ENCODE measurements around the gene LYST.
"Not testable (repeated sequence)": the region's sequence is repeated elsewhere in the genome, so short reads cannot be mapped to it uniquely, and the experiment has no call there.

- TF ChIP-seq, protein P1, sequence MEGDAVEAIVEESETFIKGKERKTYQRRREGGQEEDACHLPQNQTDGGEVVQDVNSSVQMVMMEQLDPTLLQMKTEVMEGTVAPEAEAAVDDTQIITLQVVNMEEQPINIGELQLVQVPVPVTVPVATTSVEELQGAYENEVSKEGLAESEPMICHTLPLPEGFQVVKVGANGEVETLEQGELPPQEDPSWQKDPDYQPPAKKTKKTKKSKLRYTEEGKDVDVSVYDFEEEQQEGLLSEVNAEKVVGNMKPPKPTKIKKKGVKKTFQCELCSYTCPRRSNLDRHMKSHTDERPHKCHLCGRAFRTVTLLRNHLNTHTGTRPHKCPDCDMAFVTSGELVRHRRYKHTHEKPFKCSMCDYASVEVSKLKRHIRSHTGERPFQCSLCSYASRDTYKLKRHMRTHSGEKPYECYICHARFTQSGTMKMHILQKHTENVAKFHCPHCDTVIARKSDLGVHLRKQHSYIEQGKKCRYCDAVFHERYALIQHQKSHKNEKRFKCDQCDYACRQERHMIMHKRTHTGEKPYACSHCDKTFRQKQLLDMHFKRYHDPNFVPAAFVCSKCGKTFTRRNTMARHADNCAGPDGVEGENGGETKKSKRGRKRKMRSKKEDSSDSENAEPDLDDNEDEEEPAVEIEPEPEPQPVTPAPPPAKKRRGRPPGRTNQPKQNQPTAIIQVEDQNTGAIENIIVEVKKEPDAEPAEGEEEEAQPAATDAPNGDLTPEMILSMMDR (IDR thresholded peaks at IDR 0.05; ENCODE audit: insufficient read depth, low read length, poor library complexity, severe bottlenecking): not testable (repeated sequence)
- not testable (repeated sequence) for TF ChIP-seq EZH2phosphoT487 (conservative IDR thresholded peaks at IDR 0.05; ENCODE audit: low read length)
Measured at GRCh38 chr1:235754186-235754585, 112.5 kb downstream of the LYST start.
